Panc1 (cell line): ENCODE data around the gene RC3H1.

Experiments used
- CTCF ChIP-seq: fragments of 450-650 bp; IDR thresholded peaks from 2 replicates; pipeline ENCODE4 v1.5.1; 2017; ENCODE audit warnings: mild to moderate bottlenecking
- REST ChIP-seq, 2 experiments: IDR thresholded peaks; 2 replicates each; pipeline ENCODE4 v1.6.1; 2011 to 2012; ENCODE audit warnings: low read depth in 2 of 2, control low read depth in 1 of 2, low read length in 1 of 2, mild to moderate bottlenecking in 1 of 2, moderate library complexity in 1 of 2; ENCODE audit not compliant: insufficient read depth in 1 of 2
- SIN3A ChIP-seq: IDR thresholded peaks from 2 replicates; pipeline ENCODE4 v1.6.1; 2012; ENCODE audit warnings: low read depth, mild to moderate bottlenecking, low read length, moderate library complexity, borderline replicate concordance; ENCODE audit not compliant: insufficient read depth
- TCF7L2 ChIP-seq: IDR thresholded peaks from 2 replicates; pipeline ENCODE4 v1.6.1; 2011; ENCODE audit warnings: mild to moderate bottlenecking, low read depth, low read length, inconsistent platforms

- TF ChIP-seq CTCF (no peak), TCF7L2 (no peak), SIN3A (no peak), REST (IDR thresholded peaks at IDR 0.05; ENCODE audit: insufficient read depth in 1 of 2, low read depth in 2 of 2, low read length in 1 of 2) (no peak)
Measured at GRCh38 chr1:174049514-174049913, 27.4 kb upstream of the RC3H1 start.
